ENCODE data around the gene IL1RAP. TPM values are rescaled to one million over a fixed set of nuclear protein-coding genes. Genes with fewer than 3 reads are reported as not detected.

IL1RAP gene
- total and polyA plus RNA-seq, 2 donors (not counting 3 experiments of a cell fraction or from before 2014, with no cell fraction given): 4.3 to 9.2 TPM

Other genes with a start within 250 kb of the IL1RAP start
- gene CLDN1, start 191.6 kb upstream of the IL1RAP start, total RNA-seq: 0.27 and 0.32 TPM in 2 replicates
- gene CLDN1, start 191.6 kb upstream of the IL1RAP start, polyA plus RNA-seq: 0.16 and 0.32 TPM in 2 replicates
- gene CLDN16, start 125.9 kb upstream of the IL1RAP start, total RNA-seq: not detected in 2 replicates
- gene CLDN16, start 125.9 kb upstream of the IL1RAP start, polyA plus RNA-seq: 0.01 TPM in 1 of 2 replicates, not detected in the other
- gene TMEM207, start 64.2 kb upstream of the IL1RAP start, total RNA-seq: not detected in 2 replicates
- gene TMEM207, start 64.2 kb upstream of the IL1RAP start, polyA plus RNA-seq: not detected in 2 replicates

All from endothelial cell of umbilical vein (primary cell).